Mesenchymal stem cell (in vitro differentiated cells and primary cell): ENCODE results near the gene NFS1.

Experiments used
- DNase-seq: peaks from one replicate; pipeline ENCODE4 v3.0.0-alpha.2; 2013
- H2AFZ ChIP-seq: one replicate; pipeline ENCODE4 v1.6.1; 2013; ENCODE audit warnings: low read depth, mild to moderate bottlenecking, control low read depth, inconsistent platforms, low read length, moderate library complexity
- H2AK5ac ChIP-seq: 2 replicates; pipeline ENCODE4 v1.6.1; 2013; ENCODE audit warnings: low read length, moderate library complexity, mild to moderate bottlenecking, inconsistent platforms; ENCODE audit not compliant: severe bottlenecking
- H2BK120ac ChIP-seq: one replicate; pipeline ENCODE4 v1.6.1; 2013; ENCODE audit warnings: low read depth, mild to moderate bottlenecking, inconsistent platforms, low read length, moderate library complexity
- H2BK12ac ChIP-seq, 2 experiments: one replicate each; pipeline ENCODE4 v1.6.1; 2013; ENCODE audit warnings: inconsistent platforms in 2 of 2, low read length in 2 of 2, mild to moderate bottlenecking in 2 of 2, moderate library complexity in 2 of 2, control low read depth in 1 of 2
- H2BK15ac ChIP-seq: one replicate; pipeline ENCODE4 v1.6.1; 2013; ENCODE audit warnings: mild to moderate bottlenecking, low read depth, inconsistent platforms; ENCODE audit not compliant: poor library complexity, severe bottlenecking
- H2BK5ac ChIP-seq: 2 replicates; pipeline ENCODE4 v1.6.1; 2013; ENCODE audit warnings: low read depth, mild to moderate bottlenecking, low read length, control low read depth, inconsistent platforms; ENCODE audit not compliant: poor library complexity, severe bottlenecking
- H3K14ac ChIP-seq, 2 experiments: one replicate each; pipeline ENCODE4 v1.6.1; 2013; ENCODE audit warnings: inconsistent platforms in 2 of 2, low read length in 2 of 2, control low read depth in 1 of 2, mild to moderate bottlenecking in 1 of 2, moderate library complexity in 1 of 2
- H3K18ac ChIP-seq, 2 experiments: one replicate each; pipeline ENCODE4 v1.6.1; 2013; ENCODE audit warnings: inconsistent platforms in 2 of 2, low read length in 2 of 2, control low read depth in 1 of 2, low read depth in 1 of 2, mild to moderate bottlenecking in 1 of 2
- H3K23ac ChIP-seq, 2 experiments: one replicate each; pipeline ENCODE4 v1.6.1; 2013; ENCODE audit warnings: inconsistent platforms in 2 of 2, low read length in 2 of 2, mild to moderate bottlenecking in 2 of 2, moderate library complexity in 2 of 2, control low read depth in 1 of 2
- H3K27ac ChIP-seq: 2 replicates; pipeline ENCODE4 v1.5.1; 2013; ENCODE audit warnings: mild to moderate bottlenecking, moderate library complexity, low read length, control low read depth, inconsistent platforms; ENCODE audit not compliant: poor library complexity, severe bottlenecking
- H3K27me3 ChIP-seq, 2 experiments: 2 replicates each; pipeline versions ENCODE4 v1.6.1 to v1.7.0; 2013; ENCODE audit warnings: low read length in 2 of 2, mild to moderate bottlenecking in 2 of 2, moderate library complexity in 2 of 2, control low read depth in 1 of 2, inconsistent platforms in 1 of 2; ENCODE audit not compliant: control insufficient read depth in 1 of 2, insufficient read depth in 1 of 2
- H3K36me3 ChIP-seq, 2 experiments: 2 replicates each; pipeline versions ENCODE4 v1.6.1 to v1.7.0; 2013; ENCODE audit warnings: low read length in 2 of 2, control low read depth in 1 of 2, inconsistent platforms in 1 of 2, low read depth in 1 of 2, mild to moderate bottlenecking in 1 of 2; ENCODE audit not compliant: insufficient read depth in 2 of 2, control insufficient read depth in 1 of 2
- H3K4ac ChIP-seq, 2 experiments: one replicate each; pipeline ENCODE4 v1.6.1; 2013; ENCODE audit warnings: inconsistent platforms in 2 of 2, low read length in 2 of 2, mild to moderate bottlenecking in 2 of 2, moderate library complexity in 2 of 2, control low read depth in 1 of 2, low read depth in 1 of 2
- H3K4me1 ChIP-seq: 2 replicates; pipeline ENCODE4 v1.6.1; 2013; ENCODE audit warnings: low read depth, low read length, control low read depth; ENCODE audit not compliant: control insufficient read depth, insufficient read depth
- H3K4me2 ChIP-seq: 2 replicates; pipeline ENCODE4 v1.6.1; 2013; ENCODE audit warnings: low read length, mild to moderate bottlenecking, inconsistent platforms; ENCODE audit not compliant: poor library complexity, severe bottlenecking
- H3K4me3 ChIP-seq, 2 experiments: 2 replicates each; pipeline versions ENCODE4 v1.5.1 to v1.7.0; 2013; ENCODE audit warnings: low read length in 2 of 2, mild to moderate bottlenecking in 2 of 2, control low read depth in 1 of 2, low read depth in 1 of 2; ENCODE audit not compliant: insufficient read depth in 1 of 2
- H3K79me1 ChIP-seq: replicated peaks from 2 replicates; pipeline ENCODE4 v1.6.1; 2013; ENCODE audit warnings: mild to moderate bottlenecking, control low read depth, low read length, inconsistent platforms; ENCODE audit not compliant: poor library complexity, severe bottlenecking
- H3K9ac ChIP-seq: 2 replicates; pipeline ENCODE4 v1.7.0; 2013; ENCODE audit warnings: mild to moderate bottlenecking, low read length, moderate library complexity
- H3K9me3 ChIP-seq: 2 replicates; pipeline ENCODE4 v1.7.0; 2013; ENCODE audit warnings: mild to moderate bottlenecking, low read length; ENCODE audit not compliant: control insufficient read depth
- H4K8ac ChIP-seq: one replicate; pipeline ENCODE4 v1.6.1; 2013; ENCODE audit warnings: inconsistent platforms, mild to moderate bottlenecking, low read length, moderate library complexity
- H4K91ac ChIP-seq: one replicate; pipeline ENCODE4 v1.6.1; 2013; ENCODE audit warnings: mild to moderate bottlenecking, low read length, inconsistent platforms
- WGBS: methylation state at CpG from one replicate; pipeline ENCODE4 v1.1.7; 2013; ENCODE audit warnings: mixed read lengths; 5-methylcytosine and 5-hydroxymethylcytosine counted together

Gene NFS1

DNA sequence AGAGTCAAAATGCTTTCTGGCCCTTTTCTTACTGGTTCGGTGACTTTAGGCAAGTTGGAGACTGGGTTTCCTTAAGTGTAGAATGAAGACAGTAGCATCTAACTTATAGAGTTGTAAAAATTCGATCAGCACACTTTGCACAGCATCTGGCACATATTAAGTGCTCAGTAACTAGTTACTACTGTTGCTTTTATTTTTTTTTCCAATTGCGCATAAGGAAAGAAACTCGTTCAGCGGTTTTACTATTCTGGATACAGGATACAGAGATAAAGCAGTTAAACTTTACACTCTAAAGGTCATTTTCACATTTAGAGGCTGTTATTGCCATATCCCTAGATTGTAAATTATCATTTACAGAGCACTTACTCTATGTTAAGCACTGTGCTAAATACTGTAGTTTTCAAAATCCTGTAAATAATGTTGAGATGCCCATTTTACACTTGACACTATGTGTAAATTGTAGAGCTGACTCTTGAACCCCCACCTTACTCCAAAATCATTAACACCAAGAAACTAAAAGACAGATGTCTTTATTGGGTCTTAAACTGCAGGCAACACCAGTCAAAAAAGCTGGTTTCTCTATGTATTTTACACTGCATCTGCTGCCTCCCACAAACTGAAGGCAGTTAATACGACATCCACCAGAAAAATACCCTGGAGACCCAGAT lies 939 bp upstream of the NFS1 start:
- peaks cover 12 to 56% of the 10 kb centered on the region in 2 experiments for H3K36me3 ChIP-seq
- H3K4me1 ChIP-seq: peaks cover 14% of the 10 kb centered on the region
- no peak overlapping the region for H2BK15ac ChIP-seq
- peak overlapping the region; percentile 70 for H3K4me2 ChIP-seq
- peak overlapping the region; percentile 76 for H3K27ac ChIP-seq
- no peak overlapping the region for H2BK120ac ChIP-seq
- H3K18ac ChIP-seq: no peak overlapping the region
- H3K23ac ChIP-seq: no peak overlapping the region
- H3K27me3 ChIP-seq: no peaks in the 10 kb centered on the region
- DNase-seq: no peak
- no peaks in the 10 kb centered on the region for H3K9me3 ChIP-seq
- H3K14ac ChIP-seq: no peak overlapping the region
- WGBS: 100% methylated on average over 1 of the region's 6 CpGs
- H3K9ac ChIP-seq: peak overlapping the region; percentile 99
- peaks cover 19% of the 10 kb centered on the region for H3K79me1 ChIP-seq
- peak overlapping the region in 1 of 2 experiments; percentile 99 for H3K4ac ChIP-seq
- no peak overlapping the region for H4K91ac ChIP-seq
- H2AK5ac ChIP-seq: no peak overlapping the region
- no peak overlapping the region for H2BK12ac ChIP-seq
- H3K4me3 ChIP-seq: peak overlapping the region; percentile 90 to 99
- no peak overlapping the region for H2BK5ac ChIP-seq
- no peak overlapping the region for H4K8ac ChIP-seq
- H2AFZ ChIP-seq: no peak overlapping the region

DNA sequence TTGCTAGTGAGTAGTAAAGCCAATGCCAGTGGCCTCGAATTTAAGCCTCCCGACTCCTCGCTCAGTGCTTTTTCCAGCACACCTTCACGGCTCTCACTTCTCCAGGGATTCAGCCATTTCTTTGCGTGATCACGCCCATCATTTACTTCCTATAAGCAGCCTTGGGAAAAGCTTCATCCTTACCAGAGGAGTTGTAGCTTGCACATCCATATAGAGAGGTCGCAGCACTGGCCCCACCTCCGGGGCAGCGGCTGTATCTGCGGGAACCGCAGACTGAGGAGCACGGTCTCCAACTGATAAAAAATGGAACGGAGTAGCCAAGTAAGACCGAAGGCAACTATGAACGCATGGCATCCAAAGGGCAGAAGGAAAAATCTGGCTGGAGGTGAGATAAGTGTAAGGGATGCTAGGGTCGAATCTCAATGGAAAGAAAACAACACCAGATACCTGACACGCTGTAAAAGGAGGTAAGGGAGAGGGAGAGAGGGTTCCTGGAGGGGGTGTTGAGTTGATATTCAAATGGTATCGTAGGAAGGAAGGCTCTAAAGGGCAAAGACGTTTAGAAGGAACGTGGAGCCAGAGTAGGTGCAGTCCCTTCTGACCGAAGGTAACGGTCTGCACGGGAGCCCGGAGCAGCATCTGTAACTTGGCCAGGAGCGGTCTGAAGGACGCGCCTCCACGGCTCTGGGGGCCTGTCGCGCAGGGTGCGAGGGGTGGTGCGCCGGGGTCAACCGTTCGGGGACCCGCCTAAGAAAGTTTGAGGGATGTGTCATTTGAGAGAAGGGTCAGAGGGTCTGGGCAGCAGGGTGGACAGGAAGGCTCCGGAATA lies 640 bp downstream of the NFS1 start:
- H3K9me3 ChIP-seq: no peaks in the 10 kb centered on the region
- H2BK15ac ChIP-seq: no peak overlapping the region
- peaks cover 21% of the 10 kb centered on the region for H3K79me1 ChIP-seq
- H3K4me1 ChIP-seq: peaks cover 14% of the 10 kb centered on the region
- no peak overlapping the region for H3K23ac ChIP-seq
- no peak overlapping the region for H2BK12ac ChIP-seq
- 11% methylated on average over 32 of the region's 37 CpGs for WGBS
- peak overlapping the region in 1 of 2 experiments; percentile 61 for H3K18ac ChIP-seq
- H3K4me3 ChIP-seq: peak overlapping the region; percentile 90 to 99
- peak overlapping the region in 1 of 2 experiments; percentile 30 for H3K14ac ChIP-seq
- H3K36me3 ChIP-seq: peaks cover 17 to 51% of the 10 kb centered on the region in 2 experiments
- H2BK5ac ChIP-seq: peak overlapping the region; percentile 9
- peak overlapping the region; percentile 99 for H3K9ac ChIP-seq
- H2AFZ ChIP-seq: peak overlapping the region; percentile 84
- H2BK120ac ChIP-seq: peak overlapping the region; percentile 9
- H3K4ac ChIP-seq: peak overlapping the region; percentile 52 to 81
- no peak overlapping the region for H4K91ac ChIP-seq
- DNase-seq: peak; percentile 45
- H3K27ac ChIP-seq: no peak overlapping the region
- peak overlapping the region; percentile 79 for H4K8ac ChIP-seq
- no peaks in the 10 kb centered on the region for H3K27me3 ChIP-seq
- H3K4me2 ChIP-seq: peak overlapping the region; percentile 91
- H2AK5ac ChIP-seq: no peak overlapping the region

DNA sequence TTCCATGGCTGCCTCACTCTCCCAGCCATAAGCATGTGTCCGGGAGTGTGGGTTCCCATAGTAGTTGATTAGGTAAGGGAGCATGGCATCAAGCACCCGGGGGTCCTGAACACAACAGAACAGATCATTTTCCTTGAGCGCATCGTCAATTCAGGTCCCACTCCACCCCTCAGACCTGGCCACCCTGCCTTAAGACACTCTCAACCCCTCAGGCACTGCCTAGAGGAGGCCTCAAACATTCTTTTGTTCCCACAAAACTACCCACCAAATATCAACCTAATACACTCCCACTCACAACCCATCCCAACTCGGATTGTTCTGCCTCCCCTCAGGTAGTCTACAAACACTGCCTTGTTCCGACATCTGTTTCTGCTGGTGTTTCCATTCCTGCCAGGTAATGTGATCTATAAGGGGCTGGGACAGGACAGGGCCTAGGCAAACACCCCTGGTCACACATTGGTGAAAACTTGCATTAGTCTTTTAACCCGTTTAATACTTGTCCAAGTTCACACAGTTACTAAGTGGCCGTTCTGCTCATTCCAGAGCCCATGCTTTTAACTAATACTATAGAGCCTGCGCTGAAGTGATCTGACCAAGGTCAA lies 1.4 kb downstream of the NFS1 start:
- peak overlapping the region; percentile 99 for H3K9ac ChIP-seq
- no peak overlapping the region for H3K14ac ChIP-seq
- DNase-seq: no peak
- H2AK5ac ChIP-seq: no peak overlapping the region
- H2BK12ac ChIP-seq: no peak overlapping the region
- H3K4me2 ChIP-seq: peak overlapping the region; percentile 91
- peak overlapping the region in 1 of 2 experiments; percentile 99 for H3K4me3 ChIP-seq
- H3K18ac ChIP-seq: no peak overlapping the region
- peaks cover 14% of the 10 kb centered on the region for H3K4me1 ChIP-seq
- H2AFZ ChIP-seq: no peak overlapping the region
- peak overlapping the region in 1 of 2 experiments; percentile 78 for H3K23ac ChIP-seq
- no peak overlapping the region for H4K8ac ChIP-seq
- peak overlapping the region; percentile 9 for H2BK5ac ChIP-seq
- H3K36me3 ChIP-seq: peaks cover 21 to 48% of the 10 kb centered on the region in 2 experiments
- 89% methylated on average over 9 of the region's 9 CpGs for WGBS
- H3K9me3 ChIP-seq: no peaks in the 10 kb centered on the region
- H4K91ac ChIP-seq: no peak overlapping the region
- H3K27ac ChIP-seq: no peak overlapping the region
- H2BK15ac ChIP-seq: no peak overlapping the region
- peaks cover 21% of the 10 kb centered on the region for H3K79me1 ChIP-seq
- H3K4ac ChIP-seq: no peak overlapping the region
- H3K27me3 ChIP-seq: no peaks in the 10 kb centered on the region
- H2BK120ac ChIP-seq: no peak overlapping the region

DNA sequence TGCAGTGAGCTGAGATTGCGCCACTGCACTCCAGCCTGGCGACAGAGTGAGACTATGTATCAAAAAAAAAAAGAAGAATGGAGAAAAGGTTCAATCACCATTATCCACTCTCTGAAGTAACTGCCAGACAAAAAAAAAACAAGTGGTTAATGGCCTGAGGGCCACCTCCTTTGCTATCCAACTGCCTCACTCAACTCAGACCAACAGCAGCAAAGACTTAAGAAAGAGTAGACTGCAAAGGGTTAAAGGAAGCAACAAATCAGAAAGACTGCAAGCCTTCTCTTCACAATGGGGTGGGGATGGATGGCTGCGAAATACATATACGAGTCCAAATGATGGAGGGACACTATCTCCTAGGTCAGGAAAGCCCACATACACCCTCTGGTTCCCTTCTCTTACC lies 3.2 kb downstream of the NFS1 start:
- H4K91ac ChIP-seq: no peak overlapping the region
- H3K14ac ChIP-seq: no peak overlapping the region
- no peak overlapping the region for H2BK5ac ChIP-seq
- no peak overlapping the region for H3K4ac ChIP-seq
- H3K36me3 ChIP-seq: peaks cover 22 to 36% of the 10 kb centered on the region in 2 experiments
- H3K9me3 ChIP-seq: no peaks in the 10 kb centered on the region
- no peak overlapping the region for H3K4me2 ChIP-seq
- no peak overlapping the region for H2AK5ac ChIP-seq
- no peak overlapping the region for H3K4me3 ChIP-seq
- DNase-seq: no peak
- H3K79me1 ChIP-seq: peaks cover 23% of the 10 kb centered on the region
- H3K18ac ChIP-seq: peak overlapping the region in 1 of 2 experiments; percentile 17
- H2BK120ac ChIP-seq: no peak overlapping the region
- no peak overlapping the region for H2BK12ac ChIP-seq
- no peak overlapping the region for H2BK15ac ChIP-seq
- H3K23ac ChIP-seq: no peak overlapping the region
- H3K27ac ChIP-seq: no peak overlapping the region
- no peak overlapping the region for H3K9ac ChIP-seq
- no peaks in the 10 kb centered on the region for H3K27me3 ChIP-seq
- WGBS: 84% methylated on average over 2 of the region's 4 CpGs
- no peak overlapping the region for H4K8ac ChIP-seq
- H2AFZ ChIP-seq: no peak overlapping the region
- H3K4me1 ChIP-seq: peaks cover 11% of the 10 kb centered on the region
